ACHN (cell line): ENCODE data around the gene IL34.
"Not testable (repeated sequence)": the region's sequence is repeated elsewhere in the genome, so short reads cannot be mapped to it uniquely, and the experiment has no call there.

Source experiments
- DNase-seq: peaks from one replicate; pipeline ENCODE4 v3.0.0-alpha.2; 2015
- in situ Hi-C: cut with HindIII; loops from 2 replicates; pipeline ENCODE4 v1.10.0; 2017; ENCODE audit warnings: low sequenced_read_pairs, low pct_ligation_motif_present, low pct_unique_long_range_greater_than_20kb

IL34 gene

DNA sequence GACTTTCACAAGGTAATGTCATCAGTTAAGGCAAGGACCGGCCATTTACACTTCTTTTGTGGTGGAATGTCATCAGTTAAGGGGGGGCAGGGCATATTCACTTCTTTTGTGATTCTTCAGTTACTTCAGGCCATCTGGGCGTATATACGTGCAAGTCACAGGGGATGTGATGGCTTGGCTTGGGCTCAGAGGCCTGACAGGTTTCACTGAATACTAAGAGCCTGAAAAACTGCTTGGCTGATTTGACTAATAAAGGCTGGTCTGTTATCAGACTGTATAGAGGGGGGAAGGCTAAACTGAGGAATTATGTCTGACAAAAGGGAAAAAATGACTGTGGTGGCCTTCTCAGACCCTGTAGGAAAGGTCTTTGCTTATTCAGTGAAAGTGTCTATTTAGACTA, 24.5 kb upstream of the IL34 start:
- in situ Hi-C loops, DNase-seq: not testable (repeated sequence)

DNA sequence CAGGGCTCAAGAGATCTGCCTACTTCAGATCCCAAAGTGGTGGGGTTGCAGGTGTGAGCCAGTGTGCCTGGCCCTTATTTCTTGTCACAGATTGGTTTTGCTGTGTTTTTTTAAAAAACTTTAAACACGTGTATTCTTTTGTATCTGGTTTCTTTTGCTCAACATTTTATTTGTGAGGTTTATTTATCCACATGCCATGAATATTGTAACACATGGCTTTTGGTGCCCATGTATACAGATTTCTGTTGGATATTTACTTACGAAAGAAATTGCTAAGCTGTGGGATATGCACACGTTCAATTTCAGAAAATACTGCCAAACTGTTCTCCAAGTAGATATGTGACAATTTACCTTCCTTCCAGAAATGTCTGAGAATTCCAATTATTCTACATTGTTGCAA, 18.7 kb upstream of the IL34 start:
- no peak for DNase-seq
- in situ Hi-C loops, result no loop called here

- in situ Hi-C loops, result no loop called here
- no peak for DNase-seq
These were observed 15.2 kb upstream of the IL34 start for GRCh38 chr16:70630960-70631745.

GRCh38 chr16:70632273-70632672, 14.1 kb upstream of the IL34 start:
- no peak for DNase-seq
- in situ Hi-C loops, result no loop called here

- in situ Hi-C loops, DNase-seq: not testable (repeated sequence)
These were observed 12.7 kb upstream of the IL34 start for GRCh38 chr16:70633617-70634016.

- DNase-seq, result no peak
- in situ Hi-C loops, result no loop called here
These were observed 11.5 kb upstream of the IL34 start for GRCh38 chr16:70634861-70635260.

GRCh38 chr16:70635336-70636016, 10.9 kb upstream of the IL34 start:
- no peak for DNase-seq
- in situ Hi-C loops, result no loop called here

- in situ Hi-C loops, result no loop called here
- no peak for DNase-seq
These were observed 7.3 kb upstream of the IL34 start for GRCh38 chr16:70638814-70639792.

DNA sequence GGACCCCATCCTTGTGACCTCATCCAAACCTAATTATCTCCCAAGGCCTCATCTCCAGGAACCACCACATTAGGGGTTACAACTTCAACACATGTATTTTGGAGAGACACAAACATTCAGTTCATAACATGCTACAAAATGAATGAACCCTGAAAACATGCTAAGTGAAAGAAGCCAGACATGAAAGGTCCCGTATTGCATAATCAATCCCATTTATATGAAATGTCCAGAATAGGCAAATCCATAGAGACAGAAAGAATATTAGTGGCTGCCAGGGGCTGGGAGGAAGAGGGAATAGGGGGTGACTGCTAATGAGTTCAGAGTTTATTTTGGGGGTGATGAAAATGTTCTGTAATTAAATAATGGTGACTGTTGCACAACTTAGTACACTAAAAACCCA, 3.7 kb upstream of the IL34 start:
- in situ Hi-C loops, result no loop called here
- DNase-seq, result no peak

DNA sequence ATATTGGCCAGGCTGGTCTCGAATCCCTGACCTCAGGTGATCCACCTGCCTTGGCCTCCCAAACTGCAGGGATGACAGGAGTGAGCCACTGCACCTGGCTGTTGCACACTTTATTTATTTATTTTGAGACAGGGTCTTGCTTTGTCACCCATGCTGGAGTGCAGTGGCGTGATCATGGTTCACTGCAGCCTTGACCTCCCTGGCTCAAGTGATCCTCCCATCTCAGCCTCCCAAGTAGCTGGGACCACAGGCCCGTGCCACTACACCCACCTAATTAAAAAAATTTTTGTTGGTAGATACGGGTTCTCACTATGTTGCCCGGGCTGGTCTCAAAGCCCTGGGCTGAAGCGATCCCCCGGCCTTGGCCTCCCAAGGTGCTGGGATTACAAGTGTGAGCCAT, 3.1 kb upstream of the IL34 start:
- in situ Hi-C loops, result not testable (repeated sequence)

GRCh38 chr16:70644763-70645597, 1.4 kb upstream of the IL34 start:
- in situ Hi-C loops, result no loop called here
- no peak for DNase-seq

More for the DNA sequence above, 3.1 kb upstream of the IL34 start:
- DNase-seq, result not testable (repeated sequence)

GRCh38 chr16:70647441-70648359, 1.3 kb downstream of the IL34 start:
- in situ Hi-C loops, result no loop called here
- no peak for DNase-seq

DNA sequence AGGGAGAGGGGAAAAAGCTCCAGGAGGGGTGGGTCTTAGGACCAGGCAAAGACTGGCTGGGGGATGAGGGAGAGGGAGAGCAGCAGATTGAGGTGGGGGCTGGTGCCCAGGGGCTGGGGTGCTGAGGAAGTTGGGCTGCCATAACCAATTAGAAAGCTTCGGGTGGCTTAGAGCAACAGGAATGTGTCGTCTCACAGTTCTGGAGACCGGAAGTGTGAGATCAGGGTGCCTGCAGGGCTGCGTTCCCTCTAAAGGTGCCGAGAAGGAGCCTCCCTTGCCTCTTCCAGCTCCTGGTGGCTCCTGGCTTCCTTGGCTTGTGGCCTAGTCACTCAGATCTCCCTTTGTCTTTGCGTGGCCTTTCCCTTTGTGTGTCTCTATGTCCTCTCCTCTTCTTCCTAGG, 2.2 kb downstream of the IL34 start:
- in situ Hi-C loops, result no loop called here

GRCh38 chr16:70649300-70649699, 2.9 kb downstream of the IL34 start:
- in situ Hi-C loops, result no loop called here
- DNase-seq, result no peak

More for the DNA sequence above, 2.2 kb downstream of the IL34 start:
- no peak for DNase-seq

GRCh38 chr16:70650216-70650615, 3.9 kb downstream of the IL34 start:
- no peak for DNase-seq
- in situ Hi-C loops, result no loop called here

DNA sequence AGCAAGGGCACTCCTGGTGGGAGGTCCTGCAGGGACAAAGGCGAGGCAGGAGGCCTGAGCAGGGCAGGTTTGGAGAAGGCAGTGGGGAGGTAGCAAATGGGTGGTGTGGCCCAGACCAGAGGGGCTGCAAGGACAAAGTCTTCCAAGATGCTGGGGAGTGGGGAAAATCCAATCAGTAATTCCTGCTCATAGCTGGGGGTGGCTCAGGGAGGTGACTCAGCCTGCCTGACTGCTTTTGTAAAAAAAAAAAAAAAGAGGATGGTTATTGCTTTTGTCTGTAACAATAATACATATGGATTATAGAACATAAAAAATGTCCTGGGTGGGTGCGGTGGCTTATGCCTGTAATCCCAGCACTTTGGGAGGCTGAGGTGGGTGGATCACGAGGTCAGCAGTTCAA, 5.2 kb downstream of the IL34 start:
- in situ Hi-C loops, result no loop called here
- DNase-seq, result no peak

DNA sequence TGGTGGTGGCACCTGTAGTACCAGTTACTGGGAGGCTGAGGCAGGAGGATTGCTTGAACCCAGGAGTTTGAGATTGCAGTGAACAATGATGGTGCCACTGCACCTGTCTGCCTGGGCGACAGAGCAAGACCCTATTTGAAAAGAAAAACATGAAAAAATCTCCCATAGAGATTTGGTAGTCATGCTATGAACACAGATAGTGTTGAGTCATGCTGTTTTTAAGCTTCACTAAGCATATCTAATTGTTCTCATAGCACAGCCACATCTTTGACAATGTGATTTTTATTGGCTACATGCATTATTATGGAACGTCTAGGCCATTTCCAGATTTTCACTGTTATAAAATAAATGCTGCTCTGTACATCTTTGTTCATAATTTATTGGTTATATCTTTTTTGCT, 6.0 kb downstream of the IL34 start:
- DNase-seq, result peak; percentile 28
- in situ Hi-C loops, result no loop called here
